ENCODE data around the gene FRMD3. TPM values are rescaled to one million over a fixed set of nuclear protein-coding genes. Genes with fewer than 3 reads are reported as not detected.

Gene FRMD3
- total RNA-seq, 1 donor from 2014 or later = 8.0 TPM

GRCh38 chr9:83355729-83356151 is 182.5 kb downstream of the FRMD3 start:
- no peak overlapping the region for H3K27ac Mint-ChIP-seq
- no peak for DNase-seq (ENCODE audit: extremely low spot score, unreplicated experiment)
- no peak overlapping the region for H3K4me3 Mint-ChIP-seq
- peaks cover 4% of the 10 kb centered on the region for H3K27me3 Mint-ChIP-seq
- peaks cover 5% of the 10 kb centered on the region for H3K4me1 Mint-ChIP-seq (ENCODE audit: unreplicated experiment)
- H3K36me3 Mint-ChIP-seq = no peaks in the 10 kb centered on the region
- TF ChIP-seq CTCF (conservative IDR thresholded peaks at IDR 0.05) = no peak
- peaks cover 6% of the 10 kb centered on the region for H3K9me3 Mint-ChIP-seq

GRCh38 chr9:83355024-83355444 is 183.2 kb downstream of the FRMD3 start:
- no peaks in the 10 kb centered on the region for H3K36me3 Mint-ChIP-seq
- TF ChIP-seq CTCF (conservative IDR thresholded peaks at IDR 0.05) = no peak
- H3K9me3 Mint-ChIP-seq = peaks cover 6% of the 10 kb centered on the region
- DNase-seq (ENCODE audit: extremely low spot score, unreplicated experiment) = no peak
- H3K27ac Mint-ChIP-seq = no peak overlapping the region
- H3K27me3 Mint-ChIP-seq = peaks cover 4% of the 10 kb centered on the region
- H3K4me3 Mint-ChIP-seq = no peak overlapping the region
- H3K4me1 Mint-ChIP-seq (ENCODE audit: unreplicated experiment) = peaks cover 5% of the 10 kb centered on the region

GRCh38 chr9:83349031-83349430 is 189.2 kb downstream of the FRMD3 start:
- no peak for TF ChIP-seq CTCF (conservative IDR thresholded peaks at IDR 0.05)
- no peak overlapping the region for H3K27ac Mint-ChIP-seq

GRCh38 chr9:83346655-83347420 is 191.4 kb downstream of the FRMD3 start:
- Mint-ChIP-seq H3K9me3 (no peaks in the 10 kb centered on the region), H3K27ac (no peak overlapping the region), H3K4me1 (ENCODE audit: unreplicated experiment) (no peaks in the 10 kb centered on the region), H3K27me3 (peaks cover 5% of the 10 kb centered on the region), H3K36me3 (peaks cover 4% of the 10 kb centered on the region), H3K4me3 (no peak overlapping the region)
- no peak for DNase-seq (ENCODE audit: extremely low spot score, unreplicated experiment)
- TF ChIP-seq CTCF (conservative IDR thresholded peaks at IDR 0.05) = no peak

More at GRCh38 chr9:83349031-83349430, 189.2 kb downstream of the FRMD3 start:
- H3K27me3 Mint-ChIP-seq = peaks cover 6% of the 10 kb centered on the region
- no peaks in the 10 kb centered on the region for H3K9me3 Mint-ChIP-seq
- H3K36me3 Mint-ChIP-seq = no peaks in the 10 kb centered on the region
- no peak overlapping the region for H3K4me3 Mint-ChIP-seq
- no peak for DNase-seq (ENCODE audit: extremely low spot score, unreplicated experiment)
- H3K4me1 Mint-ChIP-seq (ENCODE audit: unreplicated experiment) = no peaks in the 10 kb centered on the region

- H3K36me3 Mint-ChIP-seq = peaks cover 4% of the 10 kb centered on the region
- H3K27me3 Mint-ChIP-seq = peaks cover 3% of the 10 kb centered on the region
- H3K9me3 Mint-ChIP-seq = no peaks in the 10 kb centered on the region
- H3K4me1 Mint-ChIP-seq (ENCODE audit: unreplicated experiment) = no peaks in the 10 kb centered on the region
- TF ChIP-seq CTCF (conservative IDR thresholded peaks at IDR 0.05) = no peak
- no peak for DNase-seq (ENCODE audit: extremely low spot score, unreplicated experiment)
- H3K27ac Mint-ChIP-seq = no peak overlapping the region
- H3K4me3 Mint-ChIP-seq = no peak overlapping the region
Observed at GRCh38 chr9:83343366-83343999, 194.7 kb downstream of the FRMD3 start.
